Epithelial cell of esophagus (primary cell): ENCODE data around the gene MPLKIP.

Experiments used
- DNase-seq: peaks from one replicate; pipeline ENCODE4 v3.0.0; 2010; ENCODE audit warnings: low read depth
- H3K4me3 ChIP-seq: 2 replicates; pipeline ENCODE4 v1.5.1; 2011; ENCODE audit warnings: mild to moderate bottlenecking, low read length, control low read depth
- TF ChIP-seq, protein P1 (sequence below): IDR thresholded peaks from 2 replicates; pipeline ENCODE4 v1.5.1; 2011; ENCODE audit warnings: low read depth, mild to moderate bottlenecking, low read length, control low read depth, inconsistent platforms; ENCODE audit not compliant: insufficient read depth; ENCODE audit errors: missing control alignments

Gene MPLKIP

DNA sequence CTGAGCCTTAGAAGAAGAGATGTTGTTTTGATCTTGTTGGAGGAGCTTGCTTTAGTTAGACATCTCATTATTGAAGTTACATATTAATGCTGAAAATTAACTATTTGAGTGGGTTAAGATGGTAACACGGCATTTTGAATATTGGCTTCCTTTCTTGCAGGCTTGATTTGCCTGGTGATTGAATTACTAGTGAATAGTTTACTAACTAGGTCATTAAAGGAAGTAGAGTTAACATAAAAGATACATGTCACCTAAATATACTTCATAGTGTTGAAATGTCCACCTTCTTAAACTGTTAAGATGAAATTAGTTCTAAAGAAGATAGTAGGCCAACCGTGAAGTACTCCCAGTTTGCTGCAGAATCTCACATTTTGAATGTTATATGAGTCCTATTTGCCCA lies 18.5 kb downstream of the MPLKIP start:
- DNase-seq = no peak
- TF ChIP-seq, protein P1, sequence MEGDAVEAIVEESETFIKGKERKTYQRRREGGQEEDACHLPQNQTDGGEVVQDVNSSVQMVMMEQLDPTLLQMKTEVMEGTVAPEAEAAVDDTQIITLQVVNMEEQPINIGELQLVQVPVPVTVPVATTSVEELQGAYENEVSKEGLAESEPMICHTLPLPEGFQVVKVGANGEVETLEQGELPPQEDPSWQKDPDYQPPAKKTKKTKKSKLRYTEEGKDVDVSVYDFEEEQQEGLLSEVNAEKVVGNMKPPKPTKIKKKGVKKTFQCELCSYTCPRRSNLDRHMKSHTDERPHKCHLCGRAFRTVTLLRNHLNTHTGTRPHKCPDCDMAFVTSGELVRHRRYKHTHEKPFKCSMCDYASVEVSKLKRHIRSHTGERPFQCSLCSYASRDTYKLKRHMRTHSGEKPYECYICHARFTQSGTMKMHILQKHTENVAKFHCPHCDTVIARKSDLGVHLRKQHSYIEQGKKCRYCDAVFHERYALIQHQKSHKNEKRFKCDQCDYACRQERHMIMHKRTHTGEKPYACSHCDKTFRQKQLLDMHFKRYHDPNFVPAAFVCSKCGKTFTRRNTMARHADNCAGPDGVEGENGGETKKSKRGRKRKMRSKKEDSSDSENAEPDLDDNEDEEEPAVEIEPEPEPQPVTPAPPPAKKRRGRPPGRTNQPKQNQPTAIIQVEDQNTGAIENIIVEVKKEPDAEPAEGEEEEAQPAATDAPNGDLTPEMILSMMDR = no peak
- no peak overlapping the region for H3K4me3 ChIP-seq

DNA sequence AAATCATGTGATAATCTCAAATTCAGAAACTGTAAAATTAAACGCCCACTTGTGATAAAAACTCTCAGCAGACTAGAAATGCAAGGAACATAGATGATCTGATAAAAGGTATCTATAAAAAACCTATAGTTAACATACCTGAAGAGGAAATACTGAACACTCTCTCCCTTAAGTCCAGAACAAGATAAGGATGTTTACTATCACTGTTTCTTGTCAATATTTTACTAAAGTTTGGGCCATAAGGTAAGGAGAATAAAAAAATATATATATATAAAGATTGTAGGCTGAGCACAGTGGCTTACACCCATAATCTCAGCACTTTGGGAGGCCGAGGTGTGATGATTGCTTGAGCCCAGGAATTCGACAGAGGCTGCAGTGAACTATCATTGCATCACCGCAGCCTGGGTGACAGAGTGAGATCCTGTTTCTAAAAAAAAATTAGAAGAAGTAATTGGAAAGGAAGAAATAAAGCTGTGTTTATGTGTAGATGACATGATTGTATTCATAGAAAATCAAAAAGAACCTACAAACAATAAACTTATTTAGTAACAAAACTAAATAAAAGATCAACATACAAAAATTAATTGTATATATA lies 28.4 kb downstream of the MPLKIP start:
- TF ChIP-seq, protein P1 = no peak
- DNase-seq = no peak
- no peak overlapping the region for H3K4me3 ChIP-seq

DNA sequence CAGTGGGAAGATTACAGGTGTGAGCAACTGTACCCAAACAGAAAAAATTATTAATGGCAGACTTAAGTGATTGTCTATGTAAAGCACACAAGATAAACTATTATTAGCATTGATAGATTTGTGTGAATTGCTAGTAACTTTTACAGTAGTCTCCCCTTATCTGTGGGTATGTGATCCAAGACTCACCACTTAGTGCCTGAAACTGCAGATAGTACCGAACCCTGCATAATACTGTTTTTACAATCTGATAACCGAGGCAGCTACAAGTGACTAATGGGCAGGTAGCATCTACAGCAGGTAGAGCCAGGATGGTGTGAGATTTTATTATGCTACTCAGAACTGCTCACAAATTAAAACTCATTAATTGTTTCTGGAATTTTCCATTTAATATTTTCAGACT lies 31.5 kb downstream of the MPLKIP start:
- TF ChIP-seq, protein P1 = no peak
- DNase-seq = no peak
- H3K4me3 ChIP-seq = no peak overlapping the region

DNA sequence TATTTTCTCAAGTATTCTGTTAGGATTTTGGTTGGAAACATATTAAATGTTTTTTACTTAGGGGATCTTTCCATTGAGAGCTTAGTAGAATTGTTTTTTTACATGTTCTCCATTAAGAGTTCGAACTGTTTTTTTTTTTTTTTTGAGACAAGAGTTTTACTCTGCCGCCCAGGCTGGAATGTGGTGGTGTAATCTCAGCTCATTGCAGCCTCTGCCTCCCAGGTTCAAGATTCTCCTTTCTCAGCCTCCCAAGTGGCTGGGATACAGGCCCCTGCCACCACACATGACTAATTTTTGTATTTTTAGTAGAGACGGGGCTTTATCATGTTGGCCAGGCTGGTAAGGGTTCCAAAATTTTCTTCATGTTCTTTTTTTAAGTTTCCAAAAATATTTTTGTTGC lies 33.2 kb downstream of the MPLKIP start:
- TF ChIP-seq, protein P1 = no peak
- DNase-seq = no peak
- no peak overlapping the region for H3K4me3 ChIP-seq

DNA sequence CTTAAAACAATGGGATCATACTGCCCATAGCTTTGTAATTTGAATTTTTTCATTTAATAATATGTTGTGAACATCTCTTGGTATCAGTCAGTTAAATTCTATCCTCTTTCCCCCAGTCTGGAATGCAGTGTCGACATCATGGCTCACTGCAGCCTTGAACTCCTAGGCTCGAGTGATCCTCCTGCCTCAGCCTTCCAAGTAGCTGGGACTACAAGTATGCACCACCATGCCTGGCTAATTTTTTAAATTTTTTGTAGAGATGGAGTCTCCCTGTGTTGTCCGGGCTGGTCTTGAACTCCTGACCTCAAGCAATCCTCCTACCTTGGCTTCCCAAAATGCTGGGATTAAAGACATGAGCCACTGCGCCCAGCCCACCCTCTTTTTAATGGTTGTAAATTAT lies 34.6 kb downstream of the MPLKIP start:
- no peak for DNase-seq
- TF ChIP-seq, protein P1 = no peak
- no peak overlapping the region for H3K4me3 ChIP-seq

DNA sequence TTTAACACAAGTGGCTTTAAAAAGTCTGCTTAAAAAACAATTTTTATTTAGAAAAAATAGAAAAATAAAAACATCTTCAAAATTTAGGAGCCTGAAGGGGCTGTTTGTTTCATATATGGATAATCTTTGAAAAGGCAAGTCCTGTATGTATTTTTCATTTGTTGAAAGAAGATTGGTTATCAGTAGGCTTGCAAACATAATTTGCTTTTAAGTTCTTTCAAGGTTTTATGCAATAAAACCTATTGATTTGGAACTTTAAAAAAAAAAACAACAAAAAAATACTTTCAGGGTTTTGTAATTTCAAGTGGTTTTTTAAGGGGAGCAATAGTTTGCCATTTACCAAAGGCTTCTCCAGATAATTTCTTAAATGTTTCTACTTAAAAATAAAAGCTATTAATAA lies 35.6 kb downstream of the MPLKIP start:
- no peak for DNase-seq
- TF ChIP-seq, protein P1 = no peak
- H3K4me3 ChIP-seq = no peak overlapping the region

DNA sequence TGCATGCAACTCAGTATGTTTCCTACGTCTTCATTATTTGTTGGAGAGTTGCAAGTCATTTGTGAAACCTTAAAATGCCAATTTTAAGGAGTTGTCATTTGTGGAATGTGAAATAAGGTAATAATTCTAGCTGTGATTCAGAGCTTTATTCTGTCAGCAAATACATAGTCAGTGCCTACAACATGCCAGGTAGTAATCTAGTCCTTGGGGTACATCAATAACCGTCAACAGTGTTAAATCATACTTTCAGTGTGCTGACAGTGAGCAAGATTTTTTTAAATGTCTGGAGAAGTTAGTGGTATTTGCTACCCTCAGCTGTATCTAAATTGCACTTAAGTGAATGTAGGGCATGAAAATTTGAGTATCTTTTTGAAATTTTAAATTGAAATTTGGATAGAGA lies 36.7 kb downstream of the MPLKIP start:
- no peak for DNase-seq
- TF ChIP-seq, protein P1 = no peak
- no peak overlapping the region for H3K4me3 ChIP-seq
